H9 (cell line): Measurements from ENCODE around the gene RNASE1. TPM values are rescaled to one million over a fixed set of nuclear protein-coding genes. Genes with fewer than 3 reads are reported as not detected.

Experiments used
- DNase-seq: peaks from one replicate; pipeline ENCODE4 v3.0.0-alpha.2; 2017
- H2AFZ ChIP-seq: one replicate; pipeline ENCODE4 v1.6.1; 2013; ENCODE audit warnings: mild to moderate bottlenecking, low read length, control low read depth, moderate library complexity
- H2AK5ac ChIP-seq: 2 replicates; pipeline ENCODE4 v1.6.1; 2013; ENCODE audit warnings: low read length, control low read depth, mixed read lengths; ENCODE audit not compliant: insufficient read length
- H2BK120ac ChIP-seq: one replicate; pipeline ENCODE4 v1.6.1; 2013; ENCODE audit warnings: low read depth, mild to moderate bottlenecking, low read length, control low read depth, inconsistent platforms; ENCODE audit not compliant: poor library complexity, severe bottlenecking
- H2BK12ac ChIP-seq: 2 replicates; pipeline ENCODE4 v1.6.1; 2013; ENCODE audit warnings: low read length, control low read depth, mixed read lengths, low read depth; ENCODE audit not compliant: insufficient read length
- H2BK15ac ChIP-seq: 2 replicates; pipeline ENCODE4 v1.6.1; 2013; ENCODE audit warnings: low read depth, low read length, control low read depth
- H2BK20ac ChIP-seq: one replicate; pipeline ENCODE4 v1.6.1; 2013; ENCODE audit warnings: low read depth, mild to moderate bottlenecking, low read length, control low read depth, inconsistent platforms; ENCODE audit not compliant: poor library complexity, severe bottlenecking
- H2BK5ac ChIP-seq: 2 replicates; pipeline ENCODE4 v1.6.1; 2013; ENCODE audit warnings: low read length, control low read depth, mixed read lengths; ENCODE audit not compliant: insufficient read length
- H3K14ac ChIP-seq: 2 replicates; pipeline ENCODE4 v1.6.1; 2013; ENCODE audit warnings: low read length, control low read depth; ENCODE audit not compliant: insufficient read depth
- H3K18ac ChIP-seq: 2 replicates; pipeline ENCODE4 v1.6.1; 2013; ENCODE audit warnings: low read depth, mild to moderate bottlenecking, mixed read lengths, low read length, control low read depth; ENCODE audit not compliant: insufficient read length
- H3K23ac ChIP-seq: 2 replicates; pipeline ENCODE4 v1.6.1; 2013; ENCODE audit warnings: low read length, control low read depth, mixed read lengths, low read depth; ENCODE audit not compliant: insufficient read length
- H3K23me2 ChIP-seq: 2 replicates; pipeline ENCODE4 v1.6.1; 2013; ENCODE audit warnings: low read depth, mild to moderate bottlenecking, mixed read lengths, low read length, control low read depth; ENCODE audit not compliant: insufficient read length, poor library complexity, severe bottlenecking
- H3K27ac ChIP-seq: 2 replicates; pipeline ENCODE4 v1.5.1; 2013; ENCODE audit warnings: low read length, control low read depth, mixed read lengths, low read depth; ENCODE audit not compliant: insufficient read length
- H3K27me3 ChIP-seq: 2 replicates; pipeline ENCODE4 v1.6.1; 2013; ENCODE audit warnings: low read length, control low read depth, inconsistent platforms; ENCODE audit not compliant: insufficient read depth
- H3K4ac ChIP-seq: 2 replicates; pipeline ENCODE4 v1.6.1; 2013; ENCODE audit warnings: low read depth, mild to moderate bottlenecking, control low read depth, inconsistent platforms, low read length, moderate library complexity
- H3K4me1 ChIP-seq: 2 replicates; pipeline ENCODE4 v1.6.1; 2013; ENCODE audit warnings: low read length, control low read depth, inconsistent platforms; ENCODE audit not compliant: insufficient read depth
- H3K4me2 ChIP-seq: 2 replicates; pipeline ENCODE4 v1.6.1; 2013; ENCODE audit warnings: low read length, control low read depth, mixed read lengths; ENCODE audit not compliant: insufficient read length, insufficient read depth
- H3K56ac ChIP-seq: 2 replicates; pipeline ENCODE4 v1.6.1; 2013; ENCODE audit warnings: low read depth, mild to moderate bottlenecking, mixed read lengths, low read length, control low read depth; ENCODE audit not compliant: insufficient read length
- H3K79me1 ChIP-seq: 2 replicates; pipeline ENCODE4 v1.6.1; 2013; ENCODE audit warnings: low read depth, mild to moderate bottlenecking, moderate library complexity, low read length, control low read depth, inconsistent platforms; ENCODE audit not compliant: insufficient read depth, poor library complexity, severe bottlenecking
- H3K79me2 ChIP-seq: 2 replicates; pipeline ENCODE4 v1.6.1; 2013; ENCODE audit warnings: low read length, control low read depth, inconsistent platforms; ENCODE audit not compliant: insufficient read depth
- H3K9ac ChIP-seq: 2 replicates; pipeline ENCODE4 v1.6.1; 2013; ENCODE audit warnings: low read length, control low read depth, mixed read lengths; ENCODE audit not compliant: insufficient read length; ENCODE audit errors: extremely low read depth
- H3K9me3 ChIP-seq: one replicate; pipeline ENCODE4 v1.6.1; 2013; ENCODE audit warnings: low read depth, low read length, inconsistent platforms; ENCODE audit not compliant: control insufficient read depth
- H3T11ph ChIP-seq: one replicate; pipeline ENCODE4 v1.6.1; 2013; ENCODE audit warnings: mild to moderate bottlenecking, low read length, control low read depth, inconsistent platforms
- H4K20me1 ChIP-seq: one replicate; pipeline ENCODE4 v1.6.1; 2013; ENCODE audit not compliant: control insufficient read depth, insufficient read length, insufficient read depth
- H4K5ac ChIP-seq: 2 replicates; pipeline ENCODE4 v1.6.1; 2013; ENCODE audit warnings: low read depth, mild to moderate bottlenecking, mixed read lengths, low read length, control low read depth; ENCODE audit not compliant: insufficient read length
- H4K8ac ChIP-seq: replicated peaks from 2 replicates; pipeline ENCODE4 v1.6.1; 2013; ENCODE audit warnings: low read length, control low read depth, mixed read lengths, low read depth; ENCODE audit not compliant: insufficient read length
- H4K91ac ChIP-seq: 2 replicates; pipeline ENCODE4 v1.6.1; 2013; ENCODE audit warnings: low read depth, mild to moderate bottlenecking, moderate library complexity, mixed read lengths, low read length, control low read depth; ENCODE audit not compliant: insufficient read length
- H3K27ac Mint-ChIP-seq, 3 experiments: 2 replicates in 2 of 3; 3 replicates in 1 of 3; pipeline ENCODE4 v1.8.0; 2020 to 2021; ENCODE audit warnings: mixed read lengths in 3 of 3, mild to moderate bottlenecking in 1 of 3, moderate library complexity in 1 of 3
- H3K27me3 Mint-ChIP-seq: 2 replicates; pipeline ENCODE4 v1.8.0; 2021; ENCODE audit warnings: low read depth, mild to moderate bottlenecking, moderate library complexity, mixed read lengths
- H3K36me3 Mint-ChIP-seq, 3 experiments: 2 replicates in 2 of 3; 3 replicates in 1 of 3; pipeline ENCODE4 v1.8.0; 2020 to 2021; ENCODE audit warnings: low read depth in 3 of 3, mixed read lengths in 3 of 3; ENCODE audit not compliant: insufficient read depth in 1 of 3
- H3K4me1 Mint-ChIP-seq, 2 experiments: 2 replicates each; pipeline ENCODE4 v1.8.0; 2020; ENCODE audit warnings: mixed read lengths in 2 of 2
- H3K4me3 Mint-ChIP-seq, 2 experiments: 2 replicates in 1 of 2; 3 replicates in 1 of 2; pipeline ENCODE4 v1.8.0; 2020 to 2021; ENCODE audit warnings: mild to moderate bottlenecking in 2 of 2, mixed read lengths in 2 of 2, moderate library complexity in 1 of 2
- H3K9me3 Mint-ChIP-seq, 2 experiments: 2 replicates in 1 of 2; 3 replicates in 1 of 2; pipeline ENCODE4 v1.8.0; 2020; ENCODE audit warnings: mild to moderate bottlenecking in 2 of 2, mixed read lengths in 2 of 2, moderate library complexity in 1 of 2
- WGBS: extraction: QIAGEN DNeasy Blood & Tissue Kit; methylation state at CpG from one replicate; pipeline ENCODE4 v1.1.7; 2013; ENCODE audit warnings: missing lambda C conversion rate, low lambda C conversion rate, mixed read lengths; ENCODE audit not compliant: insufficient read length; ENCODE audit errors: extremely low coverage; 5-methylcytosine and 5-hydroxymethylcytosine counted together
- total RNA-seq: library from RNA; stranded (reverse); gene quantifications from 2 replicates; pipeline ENCODE4 v1.2.1, GENCODE V29; 2021
- TF ChIP-seq, protein P1 (sequence below): fragments of 200-600 bp; sonication (generic); conservative IDR thresholded peaks from 3 replicates; pipeline ENCODE4 v1.8.0; 2021; ENCODE audit warnings: antibody characterized with exemption, mild to moderate bottlenecking

Gene RNASE1
- total RNA-seq, 1 experiment from 2014 or later, result 1.2 TPM

DNA sequence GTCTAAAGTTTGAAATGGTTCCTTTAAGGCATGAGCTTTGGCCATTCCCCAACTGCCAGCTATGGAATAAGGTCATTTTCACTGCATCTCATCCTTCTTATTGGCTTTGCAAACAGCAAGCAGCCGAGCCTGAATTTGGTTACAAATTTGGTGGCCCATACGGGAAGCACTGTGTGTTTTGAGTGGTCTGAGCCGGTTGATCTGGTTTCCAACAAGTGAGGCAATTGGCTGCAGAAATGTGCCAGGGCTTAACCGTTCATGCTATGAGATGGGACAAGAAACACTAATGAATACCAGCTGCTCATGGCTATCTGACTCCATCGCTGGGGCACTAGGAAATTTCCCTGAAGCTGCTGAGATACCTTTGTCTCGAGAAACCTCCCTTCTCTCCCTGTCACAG, 47.6 kb downstream of the RNASE1 start:
- no CpG with 5 or more reads among the region's 6 CpGs for WGBS
- H3K4ac ChIP-seq, result no peak overlapping the region
- H3K23ac ChIP-seq, result no peak overlapping the region
- peaks cover 13% of the 10 kb centered on the region for H3K9me3 ChIP-seq
- no peak overlapping the region for H4K8ac ChIP-seq
- Mint-ChIP-seq H3K9me3 (peaks cover 10 to 19% of the 10 kb centered on the region in 2 experiments), H3K27me3 (peaks cover 2% of the 10 kb centered on the region; the same call in 1 of the 2 replicates), H3K4me3 (no peak overlapping the region), H3K36me3 (peaks cover 4 to 23% (median 22%) of the 10 kb centered on the region in 3 experiments; a peak in 6 of 7 replicates), H3K27ac (no peak overlapping the region), H3K4me1 (peaks cover 16 to 19% of the 10 kb centered on the region in 2 experiments)
- no peak for DNase-seq
- H3K18ac ChIP-seq, result no peak overlapping the region
- H3K27ac ChIP-seq, result no peak overlapping the region
- H4K20me1 ChIP-seq, result no peaks in the 10 kb centered on the region
- H2BK12ac ChIP-seq, result no peak overlapping the region
- no peak overlapping the region for H2BK20ac ChIP-seq
- H3K4me1 ChIP-seq, result 0 out of 2 replicates have a peak, but pooled peaks cover 6% of the 10 kb centered on the region
- H2AFZ ChIP-seq, result no peak overlapping the region
- no peak overlapping the region for H3K56ac ChIP-seq
- H3K79me2 ChIP-seq, result no peaks in the 10 kb centered on the region
- H3K9ac ChIP-seq, result no peak overlapping the region
- no peak overlapping the region for H4K5ac ChIP-seq
- H3K14ac ChIP-seq, result no peak overlapping the region
- H3K27me3 ChIP-seq, result no peaks in the 10 kb centered on the region; the same call in 1 of the 2 replicates
- H3K4me2 ChIP-seq, result no peak overlapping the region
- H4K91ac ChIP-seq, result no peak overlapping the region
- no peak overlapping the region for H2BK5ac ChIP-seq
- TF ChIP-seq, protein P1, sequence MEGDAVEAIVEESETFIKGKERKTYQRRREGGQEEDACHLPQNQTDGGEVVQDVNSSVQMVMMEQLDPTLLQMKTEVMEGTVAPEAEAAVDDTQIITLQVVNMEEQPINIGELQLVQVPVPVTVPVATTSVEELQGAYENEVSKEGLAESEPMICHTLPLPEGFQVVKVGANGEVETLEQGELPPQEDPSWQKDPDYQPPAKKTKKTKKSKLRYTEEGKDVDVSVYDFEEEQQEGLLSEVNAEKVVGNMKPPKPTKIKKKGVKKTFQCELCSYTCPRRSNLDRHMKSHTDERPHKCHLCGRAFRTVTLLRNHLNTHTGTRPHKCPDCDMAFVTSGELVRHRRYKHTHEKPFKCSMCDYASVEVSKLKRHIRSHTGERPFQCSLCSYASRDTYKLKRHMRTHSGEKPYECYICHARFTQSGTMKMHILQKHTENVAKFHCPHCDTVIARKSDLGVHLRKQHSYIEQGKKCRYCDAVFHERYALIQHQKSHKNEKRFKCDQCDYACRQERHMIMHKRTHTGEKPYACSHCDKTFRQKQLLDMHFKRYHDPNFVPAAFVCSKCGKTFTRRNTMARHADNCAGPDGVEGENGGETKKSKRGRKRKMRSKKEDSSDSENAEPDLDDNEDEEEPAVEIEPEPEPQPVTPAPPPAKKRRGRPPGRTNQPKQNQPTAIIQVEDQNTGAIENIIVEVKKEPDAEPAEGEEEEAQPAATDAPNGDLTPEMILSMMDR, result no peak
- H3K23me2 ChIP-seq, result no peaks in the 10 kb centered on the region
- H3K79me1 ChIP-seq, result no peaks in the 10 kb centered on the region
- no peak overlapping the region for H3T11ph ChIP-seq
- no peak overlapping the region for H2BK120ac ChIP-seq
- H2BK15ac ChIP-seq, result no peak overlapping the region
- H2AK5ac ChIP-seq, result no peak overlapping the region
